ENCODE measurements around the gene FNBP1L. TPM values are rescaled to one million over a fixed set of nuclear protein-coding genes. Genes with fewer than 3 reads are reported as not detected.

Gene FNBP1L
- total RNA-seq, 2 donors from 2014 or later: 3.1 to 4.9 TPM

DNA sequence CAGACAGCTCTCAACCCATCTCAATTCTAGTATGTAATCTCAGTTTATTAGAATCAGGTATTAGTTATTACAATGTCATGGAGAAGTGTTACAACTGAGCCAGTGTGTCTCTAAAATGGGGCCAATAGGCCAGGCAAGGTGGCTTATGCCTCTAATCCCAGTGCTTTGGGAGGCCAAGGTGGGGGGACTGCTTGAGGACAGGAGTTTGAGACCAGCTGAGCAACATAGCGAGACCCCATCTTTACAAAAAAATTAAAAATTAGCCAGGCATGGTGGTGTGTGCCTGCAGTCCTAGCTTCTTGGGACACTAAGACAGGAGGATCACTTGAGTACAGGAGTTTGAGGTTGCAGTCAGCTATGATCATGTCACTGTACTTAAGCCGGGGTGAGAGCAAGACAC lies 128.8 kb downstream of the FNBP1L start:
- ATAC-seq (no peak), DNase-seq (no peak)
- Mint-ChIP-seq H3K4me1 (peaks cover 2% of the 10 kb centered on the region), H3K4me3 (no peak overlapping the region), H3K27me3 (no peaks in the 10 kb centered on the region), H3K27ac (no peak overlapping the region), H3K36me3 (ENCODE audit: low read depth) (no peaks in the 10 kb centered on the region)
- H3K9me3 ChIP-seq (ENCODE audit: control insufficient read depth, low read length, poor library complexity, severe bottlenecking): no peaks in the 10 kb centered on the region

DNA sequence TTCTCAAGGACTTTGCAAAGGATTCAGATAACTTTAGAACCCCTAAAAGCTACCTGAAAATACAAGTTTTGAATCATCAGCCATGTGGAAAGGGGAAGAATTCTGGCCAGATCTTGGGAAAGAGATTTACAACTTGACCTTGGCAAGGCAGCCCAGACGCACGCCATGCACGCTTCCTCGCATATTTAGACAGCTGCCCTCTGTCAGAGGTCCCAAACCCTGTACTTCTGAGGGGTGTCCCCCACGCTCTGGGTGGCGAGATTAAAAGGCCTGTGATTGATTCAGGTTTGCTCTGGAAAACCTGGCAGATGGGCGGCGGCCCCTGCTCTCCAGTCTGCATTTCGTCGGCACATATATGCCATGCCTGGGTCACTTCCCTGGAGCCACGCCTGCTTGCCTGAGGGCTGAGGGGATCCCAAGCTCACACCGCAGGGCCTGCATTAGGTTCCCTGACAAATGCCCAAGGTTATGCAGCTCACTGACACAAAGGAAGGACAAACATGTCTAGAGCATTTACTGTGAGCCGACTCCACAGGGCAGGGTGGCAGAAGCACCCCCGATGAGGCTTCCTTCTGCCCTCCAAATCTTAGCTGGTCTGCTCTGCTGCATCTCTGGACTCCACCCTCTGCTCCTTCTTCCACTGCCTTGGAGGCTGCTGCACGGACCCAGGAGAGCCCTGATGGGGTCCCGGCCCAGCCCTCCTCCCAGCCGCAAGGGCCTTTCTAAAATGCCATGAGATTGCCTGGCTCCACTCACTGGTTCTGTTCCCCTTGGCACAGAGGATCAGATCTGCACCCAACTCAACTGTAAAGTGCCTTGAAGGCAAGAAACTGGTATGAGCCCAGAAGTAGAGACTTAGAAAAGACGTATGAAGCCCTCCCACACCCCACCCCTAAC lies 129.9 kb downstream of the FNBP1L start:
- no peaks in the 10 kb centered on the region for H3K36me3 Mint-ChIP-seq (ENCODE audit: low read depth)
- no peak overlapping the region for H3K4me3 Mint-ChIP-seq
- ATAC-seq (no peak), DNase-seq (no peak)
- no peaks in the 10 kb centered on the region for H3K27me3 Mint-ChIP-seq
- no peak overlapping the region for H3K27ac Mint-ChIP-seq
- H3K4me1 Mint-ChIP-seq: no peaks in the 10 kb centered on the region
- no peaks in the 10 kb centered on the region for H3K9me3 ChIP-seq (ENCODE audit: control insufficient read depth, low read length, poor library complexity, severe bottlenecking)

DNA sequence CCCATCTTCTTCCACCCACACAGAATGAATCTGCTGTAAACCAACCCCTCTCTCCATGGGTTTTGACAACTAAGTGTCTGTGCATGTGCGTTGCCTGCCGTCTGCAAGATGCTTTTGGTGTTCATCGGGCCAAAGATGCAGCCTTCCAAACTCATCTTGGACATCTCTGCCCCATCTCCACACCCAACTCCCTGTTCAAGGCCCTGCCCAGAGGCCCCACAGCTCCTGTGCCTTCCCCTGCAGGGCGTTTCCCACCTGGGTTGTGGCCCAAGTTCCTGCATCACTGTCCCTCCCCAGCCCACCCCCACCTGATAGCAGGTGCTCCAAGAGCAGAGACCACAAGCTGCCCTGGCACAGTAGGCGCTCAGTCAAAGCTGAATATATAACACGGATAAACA lies 130.5 kb downstream of the FNBP1L start:
- H3K9me3 ChIP-seq (ENCODE audit: control insufficient read depth, low read length, poor library complexity, severe bottlenecking): no peaks in the 10 kb centered on the region
- Mint-ChIP-seq H3K36me3 (ENCODE audit: low read depth) (no peaks in the 10 kb centered on the region), H3K4me1 (no peaks in the 10 kb centered on the region), H3K27me3 (no peaks in the 10 kb centered on the region), H3K4me3 (no peak overlapping the region), H3K27ac (no peak overlapping the region)
- DNase-seq (no peak), ATAC-seq (no peak)

DNA sequence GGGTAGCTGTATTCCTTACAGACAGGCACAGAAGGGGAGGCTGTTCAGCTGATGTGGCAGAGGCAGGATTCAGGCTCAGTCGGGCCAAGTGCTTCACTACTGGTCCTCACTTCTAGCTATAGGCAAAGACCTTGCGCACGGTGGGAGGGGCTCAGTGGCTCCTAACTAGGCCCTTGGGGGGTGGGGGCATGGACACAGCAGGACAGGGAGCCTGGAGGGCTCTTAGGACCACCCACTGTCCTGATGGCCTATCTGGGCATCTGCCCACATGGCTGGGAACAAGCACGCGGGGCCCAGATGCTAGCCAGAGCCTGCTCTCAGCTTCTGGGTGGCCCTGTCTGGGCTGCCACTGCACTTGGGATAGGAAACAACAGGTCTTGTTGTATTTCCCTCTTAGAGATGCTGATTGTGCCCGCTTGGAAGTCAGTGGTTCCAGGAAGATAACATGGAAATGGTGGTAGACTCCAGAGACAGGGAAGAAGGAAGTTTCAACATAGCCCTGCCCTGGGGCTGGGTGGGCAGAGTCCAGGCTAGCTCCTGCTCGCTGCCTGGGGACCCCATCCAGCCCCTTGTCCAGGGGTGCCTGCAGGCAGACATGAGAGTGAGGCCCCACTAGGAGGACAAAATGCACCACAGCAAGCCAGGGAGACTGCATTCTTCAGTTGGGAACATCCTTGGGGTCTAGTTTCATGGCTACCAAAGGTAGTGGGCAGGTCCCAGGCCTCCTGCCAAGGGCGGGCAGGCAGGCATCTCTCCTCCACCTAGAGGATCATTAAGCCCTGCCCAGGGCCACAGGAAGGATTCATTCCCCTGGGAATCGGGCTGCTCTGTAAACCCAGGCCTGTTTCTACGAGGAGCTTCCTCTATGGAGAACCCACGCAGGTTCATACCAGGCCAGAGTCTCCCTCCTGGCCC lies 131.2 kb downstream of the FNBP1L start:
- H3K9me3 ChIP-seq (ENCODE audit: control insufficient read depth, low read length, poor library complexity, severe bottlenecking): no peaks in the 10 kb centered on the region
- H3K27me3 Mint-ChIP-seq: no peaks in the 10 kb centered on the region
- H3K4me3 Mint-ChIP-seq: no peak overlapping the region
- DNase-seq: no peak
- ATAC-seq: no peak
- no peaks in the 10 kb centered on the region for H3K36me3 Mint-ChIP-seq (ENCODE audit: low read depth)
- no peaks in the 10 kb centered on the region for H3K4me1 Mint-ChIP-seq
- no peak overlapping the region for H3K27ac Mint-ChIP-seq

DNA sequence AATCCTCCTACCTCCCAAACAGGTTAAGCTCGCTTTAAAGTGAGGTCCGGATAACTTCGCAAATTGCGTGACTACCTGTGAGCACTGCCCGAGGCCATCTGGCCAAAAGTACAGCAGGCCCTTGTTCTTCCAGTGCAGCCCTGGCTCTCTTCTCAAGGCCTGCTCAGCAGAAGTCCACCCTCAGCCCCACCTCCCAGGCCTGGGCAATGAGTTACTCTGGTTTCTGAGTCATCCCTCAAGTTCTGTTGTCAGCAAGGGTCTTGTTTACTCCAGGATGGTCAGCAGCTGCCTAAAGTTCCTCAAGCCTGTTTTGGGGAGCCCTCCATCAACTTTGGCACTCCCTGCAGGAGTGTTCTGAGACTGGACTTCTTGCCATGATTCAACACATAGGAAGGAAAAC lies 132.0 kb downstream of the FNBP1L start:
- Mint-ChIP-seq H3K4me3 (no peak overlapping the region), H3K27me3 (no peaks in the 10 kb centered on the region), H3K27ac (no peak overlapping the region), H3K4me1 (no peaks in the 10 kb centered on the region), H3K36me3 (ENCODE audit: low read depth) (no peaks in the 10 kb centered on the region)
- no peaks in the 10 kb centered on the region for H3K9me3 ChIP-seq (ENCODE audit: control insufficient read depth, low read length, poor library complexity, severe bottlenecking)
- DNase-seq (no peak), ATAC-seq (no peak)

DNA sequence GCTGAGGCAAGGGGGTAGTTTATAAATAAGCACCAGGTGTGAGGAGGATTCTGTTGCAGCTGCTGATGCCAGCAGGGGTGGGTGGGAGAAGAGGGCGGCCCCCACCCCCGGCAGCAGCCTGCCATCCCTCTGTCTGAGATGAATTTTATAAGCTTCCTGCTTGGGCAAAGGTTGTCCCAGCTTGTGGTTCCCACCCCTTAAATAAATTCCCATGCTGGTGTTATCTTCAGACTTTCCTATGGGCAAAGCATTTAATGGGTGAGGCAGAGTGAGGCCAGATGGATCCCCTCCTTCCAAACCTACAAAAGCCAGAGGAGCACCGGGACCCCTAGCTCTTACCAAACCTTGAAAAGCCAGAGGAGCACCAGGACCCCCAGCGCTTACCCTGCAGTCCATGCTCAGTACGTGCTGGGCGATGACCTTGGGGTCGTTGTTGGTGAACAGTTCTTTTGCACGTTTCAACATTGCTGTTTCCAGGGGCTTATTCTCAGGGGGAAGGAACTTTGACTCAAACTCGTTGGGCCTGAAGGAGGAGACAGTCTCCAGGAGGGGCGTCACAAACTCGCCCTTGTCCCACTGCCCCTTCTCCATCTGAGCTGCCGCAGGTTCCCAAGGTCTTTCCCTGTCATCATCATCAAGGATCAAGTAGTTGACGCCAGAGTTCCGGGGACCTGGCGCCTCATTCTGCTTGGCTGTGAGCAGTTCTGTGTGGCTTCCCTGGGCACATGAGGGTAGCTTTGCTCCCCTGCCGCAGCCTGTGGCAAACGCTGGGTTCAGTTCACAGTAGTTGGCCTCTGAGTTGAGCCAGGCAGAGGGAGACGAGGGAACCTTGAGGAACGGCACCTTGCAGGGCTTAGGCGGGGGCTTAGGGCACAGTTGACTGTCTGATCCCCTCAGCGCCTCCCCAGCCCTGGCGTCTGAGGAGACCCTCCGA lies 134.3 kb downstream of the FNBP1L start:
- Mint-ChIP-seq H3K27ac (no peak overlapping the region), H3K27me3 (no peaks in the 10 kb centered on the region), H3K4me1 (no peaks in the 10 kb centered on the region), H3K36me3 (ENCODE audit: low read depth) (no peaks in the 10 kb centered on the region), H3K4me3 (no peak overlapping the region)
- ATAC-seq (no peak), DNase-seq (no peak)
- no peaks in the 10 kb centered on the region for H3K9me3 ChIP-seq (ENCODE audit: control insufficient read depth, low read length, poor library complexity, severe bottlenecking)

DNA sequence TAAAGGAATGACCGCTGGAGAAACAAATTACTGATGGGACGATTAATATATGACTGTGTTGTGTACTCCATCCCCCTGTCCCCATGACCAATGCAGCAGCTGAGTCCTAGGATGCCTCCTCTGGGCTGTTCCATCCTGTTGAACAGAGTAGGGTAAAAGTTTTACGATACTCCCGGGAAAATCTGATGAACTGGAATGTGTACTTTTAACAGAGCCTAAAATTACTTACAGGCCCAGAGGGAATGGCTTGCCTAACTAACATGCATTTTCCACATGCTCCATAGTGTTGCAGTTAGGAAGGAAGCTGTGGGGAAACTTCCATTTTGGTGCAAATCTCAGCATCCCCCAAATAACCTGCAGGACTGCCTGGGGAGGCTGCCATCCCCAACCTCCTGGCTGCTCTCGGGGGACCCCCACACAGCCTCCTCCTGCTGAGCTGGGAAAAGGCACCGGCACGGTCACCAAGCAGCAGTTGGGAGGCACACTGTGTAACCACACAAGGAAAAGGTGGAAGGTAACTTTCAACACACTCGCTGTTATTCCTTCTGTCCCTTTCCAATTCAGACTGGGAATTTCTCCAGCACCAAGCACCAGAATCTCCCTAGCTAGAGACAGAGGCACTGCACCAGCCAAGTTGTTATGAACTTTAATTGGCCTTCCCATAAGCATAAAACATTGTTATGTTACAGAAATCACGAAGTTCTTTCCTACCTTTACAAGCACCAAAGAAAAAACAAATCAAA lies 136.5 kb downstream of the FNBP1L start:
- Mint-ChIP-seq H3K27ac (no peak overlapping the region), H3K4me3 (no peak overlapping the region), H3K36me3 (ENCODE audit: low read depth) (no peaks in the 10 kb centered on the region), H3K27me3 (no peaks in the 10 kb centered on the region), H3K4me1 (peaks cover 7% of the 10 kb centered on the region)
- ATAC-seq (no peak), DNase-seq (no peak)
- H3K9me3 ChIP-seq (ENCODE audit: control insufficient read depth, low read length, poor library complexity, severe bottlenecking): no peaks in the 10 kb centered on the region

DNA sequence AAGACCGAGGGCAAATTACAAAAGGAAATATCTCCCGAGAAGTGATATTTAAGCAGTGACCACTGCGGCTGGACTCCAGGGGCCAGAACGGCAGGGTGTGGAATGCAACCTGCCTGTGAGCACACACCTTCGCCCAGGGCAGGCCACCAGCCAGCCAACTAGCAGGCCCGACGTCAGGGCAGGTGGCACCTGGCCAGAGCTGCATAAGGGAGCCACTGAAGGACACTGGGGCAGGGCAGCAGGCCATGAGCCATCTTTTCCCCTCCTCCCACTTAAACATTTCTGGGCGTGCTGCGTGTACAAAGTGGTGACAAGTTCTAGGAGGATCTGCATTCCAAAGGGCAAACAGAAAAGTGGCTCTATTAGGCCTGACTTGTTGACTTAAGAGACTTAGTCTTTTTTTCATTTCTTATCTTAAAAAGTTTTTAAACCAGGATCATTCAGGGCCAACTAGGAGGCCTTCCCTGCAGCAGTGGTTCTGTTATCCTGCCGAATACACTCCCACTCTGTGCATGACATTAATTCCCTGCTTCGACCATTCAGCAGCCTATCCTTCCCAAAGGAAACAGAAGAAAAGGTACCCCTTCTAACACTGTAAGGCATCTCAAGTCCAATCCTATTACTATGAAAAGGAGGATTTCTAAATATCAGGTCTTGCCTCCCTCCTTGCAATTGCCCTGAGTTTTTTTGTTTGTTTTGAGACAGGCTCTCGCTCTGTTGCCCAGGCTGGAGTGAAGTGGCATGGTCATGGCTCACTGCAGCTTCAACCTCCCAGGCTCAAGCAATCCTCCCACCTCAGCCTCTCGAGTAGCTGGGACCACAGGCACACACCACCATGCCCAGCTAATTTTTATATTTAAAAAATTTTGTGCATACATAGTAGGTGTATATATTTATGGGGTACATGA lies 137.4 kb downstream of the FNBP1L start:
- no peaks in the 10 kb centered on the region for H3K27me3 Mint-ChIP-seq
- no peak overlapping the region for H3K4me3 Mint-ChIP-seq
- H3K36me3 Mint-ChIP-seq (ENCODE audit: low read depth): no peaks in the 10 kb centered on the region
- ATAC-seq (no peak), DNase-seq (no peak)
- H3K4me1 Mint-ChIP-seq: peaks cover 10% of the 10 kb centered on the region
- no peaks in the 10 kb centered on the region for H3K9me3 ChIP-seq (ENCODE audit: control insufficient read depth, low read length, poor library complexity, severe bottlenecking)
- no peak overlapping the region for H3K27ac Mint-ChIP-seq

DNA sequence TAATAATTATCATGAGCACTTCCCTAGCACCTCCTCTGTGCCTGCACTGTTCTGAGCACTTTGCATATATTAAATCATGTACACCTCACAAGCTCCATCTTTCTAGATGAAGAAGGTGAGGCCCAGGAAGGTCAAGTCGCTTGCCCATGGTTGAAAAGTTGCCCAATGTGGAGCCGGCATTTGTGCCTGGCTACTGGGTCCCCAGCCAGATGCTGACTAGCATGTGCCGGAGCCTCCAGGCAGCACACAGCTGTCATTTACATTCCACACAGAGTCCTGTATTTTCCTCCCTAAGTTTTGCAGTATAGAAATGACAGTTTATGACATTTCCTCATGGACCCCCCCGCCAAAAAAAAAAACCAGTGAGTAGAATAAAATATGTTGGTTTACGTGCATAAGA lies 139.4 kb downstream of the FNBP1L start:
- H3K27me3 Mint-ChIP-seq: no peaks in the 10 kb centered on the region
- DNase-seq (no peak), ATAC-seq (no peak)
- no peaks in the 10 kb centered on the region for H3K36me3 Mint-ChIP-seq (ENCODE audit: low read depth)
- H3K4me1 Mint-ChIP-seq: peaks cover 12% of the 10 kb centered on the region
- no peaks in the 10 kb centered on the region for H3K9me3 ChIP-seq (ENCODE audit: control insufficient read depth, low read length, poor library complexity, severe bottlenecking)
- no peak overlapping the region for H3K27ac Mint-ChIP-seq
- no peak overlapping the region for H3K4me3 Mint-ChIP-seq

DNA sequence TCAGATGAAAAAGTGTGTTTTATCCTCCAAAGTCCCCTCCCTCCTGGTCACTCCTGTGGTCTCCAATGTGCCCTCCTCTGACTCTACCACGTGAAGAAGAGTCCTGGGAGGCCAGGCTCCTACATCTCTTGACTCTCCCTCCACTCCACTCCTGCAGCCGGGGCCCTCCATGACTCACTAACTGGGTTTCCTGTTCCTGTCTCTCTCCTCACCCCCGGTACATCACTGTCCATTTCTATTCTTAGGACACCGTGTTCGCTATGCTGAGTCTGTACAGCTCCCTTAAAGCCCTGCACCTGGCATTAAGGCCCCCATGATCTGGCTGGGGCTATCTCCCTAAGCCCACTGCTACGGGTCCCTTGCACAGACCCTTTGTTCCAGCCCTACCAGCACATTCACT lies 140.3 kb downstream of the FNBP1L start:
- H3K4me1 Mint-ChIP-seq: peaks cover 12% of the 10 kb centered on the region
- no peak for DNase-seq
- ATAC-seq: no peak
- H3K4me3 Mint-ChIP-seq: no peak overlapping the region
- no peaks in the 10 kb centered on the region for H3K36me3 Mint-ChIP-seq (ENCODE audit: low read depth)
- no peaks in the 10 kb centered on the region for H3K27me3 Mint-ChIP-seq
- H3K27ac Mint-ChIP-seq: no peak overlapping the region
- no peaks in the 10 kb centered on the region for H3K9me3 ChIP-seq (ENCODE audit: control insufficient read depth, low read length, poor library complexity, severe bottlenecking)

DNA sequence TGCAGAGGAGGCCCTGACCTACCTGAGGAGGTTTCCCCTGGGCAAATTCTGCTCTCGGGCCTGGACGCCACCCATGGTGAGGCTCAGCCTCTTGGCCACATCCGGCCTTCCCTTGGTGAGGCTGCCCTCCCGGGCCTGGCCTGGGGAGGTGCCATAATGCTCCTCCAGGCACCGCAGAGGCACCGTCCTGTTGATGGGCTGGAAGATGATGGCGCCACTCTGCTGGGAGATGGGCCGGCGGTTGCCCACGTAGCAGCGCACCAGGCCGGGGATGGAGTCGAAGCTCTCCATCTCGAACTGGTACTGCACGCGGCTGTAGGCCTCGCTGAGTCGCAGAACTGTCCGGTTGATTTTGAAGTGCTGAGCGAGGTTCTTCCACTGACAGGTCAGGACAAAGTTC lies 141.0 kb downstream of the FNBP1L start:
- Mint-ChIP-seq H3K27ac (no peak overlapping the region), H3K4me3 (no peak overlapping the region), H3K4me1 (peaks cover 12% of the 10 kb centered on the region), H3K36me3 (ENCODE audit: low read depth) (no peaks in the 10 kb centered on the region), H3K27me3 (no peaks in the 10 kb centered on the region)
- ATAC-seq: no peak
- no peak for DNase-seq
- no peaks in the 10 kb centered on the region for H3K9me3 ChIP-seq (ENCODE audit: control insufficient read depth, low read length, poor library complexity, severe bottlenecking)
